ENCODE data around the gene ACTR5.

The ACTR5 gene

DNA sequence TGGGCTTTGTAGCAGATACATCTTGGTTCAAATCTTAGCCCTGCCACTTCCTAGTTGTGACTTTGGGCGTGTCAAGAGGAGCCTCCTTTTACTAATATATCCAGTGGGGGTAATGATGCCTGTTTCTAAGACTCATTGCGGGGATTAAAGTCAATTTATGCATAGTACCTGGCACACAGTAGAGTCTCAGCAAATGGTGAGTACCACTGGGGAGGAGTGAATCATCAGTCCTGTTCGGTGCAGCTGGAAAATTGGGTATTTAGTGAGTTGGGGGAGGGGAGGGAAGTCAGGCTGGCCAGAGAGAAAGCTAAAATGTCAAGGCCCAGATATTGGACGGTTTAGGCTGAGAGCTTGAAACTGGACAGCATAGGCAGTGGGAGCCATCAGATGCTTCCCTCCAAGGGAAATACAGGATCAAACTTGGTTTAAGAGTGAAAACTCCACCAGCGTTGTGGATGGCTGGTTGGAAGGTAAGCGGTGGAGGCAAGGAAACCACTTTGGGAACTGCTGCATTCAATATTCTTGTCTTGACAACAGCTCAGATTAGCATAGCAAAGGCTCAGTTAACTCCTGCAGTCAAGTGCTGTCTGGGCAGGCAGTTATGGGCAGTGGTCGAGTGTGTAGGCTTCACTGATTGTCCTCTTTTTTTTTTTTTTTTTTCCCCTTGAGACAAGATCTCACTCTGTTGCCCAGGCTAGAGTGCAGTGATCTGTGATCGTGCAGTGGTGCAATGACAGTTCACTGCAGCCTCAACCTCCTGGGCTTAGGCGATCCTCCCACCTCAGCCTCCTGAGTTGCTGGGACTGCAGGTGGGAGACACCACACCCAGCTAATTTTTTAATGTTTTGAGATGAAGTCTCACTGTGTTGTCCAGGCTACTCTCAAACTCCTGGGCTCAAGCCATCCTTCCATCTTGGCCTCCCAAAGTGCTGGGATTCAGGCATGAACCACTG is 70.1 kb downstream of the ACTR5 start:
- no peak overlapping the region for H3K9ac ChIP-seq
- no peaks in the 10 kb centered on the region for H3K79me2 ChIP-seq (ENCODE audit: insufficient read depth, low read depth)
- no peak overlapping the region for H2AFZ ChIP-seq (ENCODE audit: low read depth)
- H3K4me1 ChIP-seq (ENCODE audit: low read depth, poor library complexity, severe bottlenecking), result peaks cover 14% of the 10 kb centered on the region
- H3K27me3 ChIP-seq (ENCODE audit: insufficient read depth, low read depth), result no peaks in the 10 kb centered on the region
- no peaks in the 10 kb centered on the region for H3K36me3 ChIP-seq (ENCODE audit: insufficient read depth)
- H4K20me1 ChIP-seq (ENCODE audit: insufficient read depth), result no peaks in the 10 kb centered on the region
- no peak overlapping the region for H3K4me2 ChIP-seq
- H3K4me3 ChIP-seq (IDR thresholded peaks at IDR 0.05; ENCODE audit: insufficient read depth, low read depth, low read length), result no peak overlapping the region
- TF ChIP-seq CTCF (conservative IDR thresholded peaks at IDR 0.05; ENCODE audit: low read depth, low read length), result no peak
- no peak overlapping the region for H3K27ac ChIP-seq

All from KMS-11 (cell line).